HuH-7 (cell line): ENCODE results near the gene D2HGDH.
A peak's percentile ranks its signal among the peaks of the same experiment; 100 is the strongest.
"Not testable (repeated sequence)": the region's sequence is repeated elsewhere in the genome, so short reads cannot be mapped to it uniquely, and the experiment has no call there.

Experiments used
- DNase-seq: peaks from one replicate; pipeline ENCODE4 v3.0.0; 2011; ENCODE audit warnings: low spot score

The D2HGDH gene

DNA sequence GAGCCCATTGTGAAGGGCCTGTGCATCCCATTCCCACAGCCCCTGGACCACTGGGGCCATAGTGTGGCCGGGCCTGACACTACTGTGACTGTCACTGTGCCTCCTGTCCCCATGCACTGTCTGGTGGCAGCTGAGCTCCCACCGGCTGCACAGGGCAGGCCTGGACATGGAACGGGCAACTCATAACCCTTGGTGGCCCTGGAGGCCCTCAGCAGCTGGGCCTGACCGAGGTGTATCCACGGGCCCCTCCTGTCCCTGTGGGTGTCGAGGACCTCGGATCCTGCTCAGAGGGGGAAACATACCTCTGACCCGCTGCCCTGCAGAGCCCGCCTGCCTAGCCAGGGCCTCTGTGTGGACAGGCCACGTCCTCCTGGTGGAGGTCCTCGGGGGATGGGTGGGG is 34.4 kb downstream of the D2HGDH start:
- DNase-seq: peak; percentile 7

DNA sequence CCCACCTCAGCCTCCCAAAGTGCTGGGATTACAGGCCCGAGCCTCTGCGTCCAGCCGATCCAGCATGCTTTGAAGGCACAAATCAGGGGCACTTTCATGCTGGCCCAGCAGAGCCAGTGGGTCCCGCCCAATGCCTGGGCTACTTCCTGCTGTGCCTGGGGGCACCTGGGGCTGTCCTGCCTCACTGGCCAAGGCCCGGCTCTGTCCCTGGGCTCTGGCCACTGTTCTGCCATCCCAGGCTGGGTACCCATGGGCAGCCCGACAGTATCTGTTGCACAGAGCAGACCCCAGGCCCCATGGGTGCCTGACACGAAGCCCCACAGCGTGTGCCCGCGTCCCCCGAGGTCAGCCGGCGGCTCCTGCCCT is 35.4 kb downstream of the D2HGDH start:
- DNase-seq: peak; percentile 3

DNA sequence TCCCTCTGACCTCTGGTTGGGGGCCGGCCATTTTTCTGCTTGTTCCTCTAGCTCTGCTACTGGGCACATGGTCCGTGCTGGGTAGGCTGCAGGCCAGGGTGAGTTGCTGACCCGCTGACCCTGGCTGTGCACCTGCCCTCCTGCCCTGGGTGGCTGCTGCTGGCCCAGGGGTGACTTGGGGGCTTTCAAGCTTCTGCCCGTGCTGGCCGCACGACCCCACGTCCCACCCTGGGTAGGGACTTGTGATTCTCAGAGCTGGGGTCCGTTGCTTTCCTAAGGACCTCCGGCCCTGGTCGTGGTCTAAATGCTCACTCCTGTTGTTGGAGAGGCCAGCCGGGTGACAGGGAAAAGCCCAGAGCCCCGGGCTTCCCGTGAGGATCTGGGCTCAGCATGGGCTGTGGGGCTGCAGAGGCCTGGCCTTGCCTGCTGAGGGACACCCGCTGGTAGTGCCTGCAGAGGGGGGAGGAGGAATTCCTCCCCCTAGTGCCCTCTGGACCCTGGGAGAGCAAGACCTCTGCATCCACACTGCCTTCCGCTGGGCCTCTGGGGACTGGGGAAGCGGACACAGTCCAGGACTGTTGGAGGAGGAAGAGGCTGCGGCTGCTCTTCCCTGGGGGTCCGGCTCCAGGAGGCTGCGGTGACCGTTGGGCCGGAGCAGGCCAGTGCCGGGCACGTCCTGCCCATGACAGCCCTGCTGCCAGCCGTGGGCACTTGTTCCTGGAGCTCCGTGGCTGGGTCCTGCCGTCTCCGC is 35.9 kb downstream of the D2HGDH start:
- DNase-seq: peak; percentile 89

DNA sequence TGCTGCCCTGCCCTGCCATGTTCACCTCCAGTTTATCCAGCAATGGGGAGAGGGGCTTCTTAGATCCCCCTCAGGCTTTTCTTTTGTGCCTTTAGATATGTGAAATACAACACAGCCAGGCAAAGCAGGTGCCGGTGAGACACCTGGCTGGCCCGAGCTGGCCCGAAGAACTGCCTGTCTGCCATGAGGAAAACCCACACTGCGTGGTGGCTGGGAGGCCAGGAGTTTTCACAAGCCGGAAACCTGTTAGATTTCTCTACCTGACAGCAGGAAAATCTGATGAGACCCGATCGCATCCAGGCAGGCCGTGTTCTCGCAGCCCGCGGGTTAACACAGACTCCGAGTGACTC is 36.5 kb downstream of the D2HGDH start:
- no peak for DNase-seq

DNA sequence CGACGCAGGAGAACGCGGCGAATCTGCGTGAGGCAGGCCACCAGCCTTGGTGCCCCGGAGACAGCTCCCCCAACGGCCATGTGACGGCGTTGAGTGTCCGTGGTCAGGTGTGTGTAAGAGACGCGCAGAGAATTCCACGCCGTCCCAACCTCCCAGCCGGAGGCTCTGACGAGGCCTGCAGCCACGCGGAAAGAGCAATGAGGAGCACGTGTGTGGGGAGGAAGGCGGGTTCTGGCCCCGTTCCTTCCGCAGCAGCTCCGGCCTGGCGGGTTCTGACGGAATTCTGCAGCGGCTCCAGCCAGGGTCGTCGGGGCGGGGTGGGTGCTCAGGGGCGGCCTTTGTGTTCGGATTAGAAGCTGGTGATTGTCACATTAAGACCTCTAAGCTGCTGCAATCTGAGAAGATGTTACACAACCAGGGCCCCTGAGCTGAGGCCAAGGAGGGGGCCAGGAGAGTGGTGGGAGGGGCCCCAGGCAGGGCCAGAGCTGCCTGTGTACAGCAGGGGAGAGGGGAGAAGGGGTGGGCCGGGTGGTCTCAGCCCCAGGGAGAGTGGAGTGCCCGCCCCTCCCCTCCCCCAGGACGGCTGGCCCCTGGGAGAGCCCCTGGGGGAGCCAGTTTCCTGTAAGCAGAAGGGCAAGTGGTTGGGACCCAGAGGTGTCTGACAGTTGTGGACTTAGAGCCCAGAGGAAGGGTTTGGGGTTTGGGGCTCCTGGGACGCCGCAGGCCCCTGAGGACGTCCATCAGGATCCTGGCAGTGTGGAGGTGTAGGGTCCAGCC is 37.0 kb downstream of the D2HGDH start:
- peak; percentile 74 for DNase-seq

DNA sequence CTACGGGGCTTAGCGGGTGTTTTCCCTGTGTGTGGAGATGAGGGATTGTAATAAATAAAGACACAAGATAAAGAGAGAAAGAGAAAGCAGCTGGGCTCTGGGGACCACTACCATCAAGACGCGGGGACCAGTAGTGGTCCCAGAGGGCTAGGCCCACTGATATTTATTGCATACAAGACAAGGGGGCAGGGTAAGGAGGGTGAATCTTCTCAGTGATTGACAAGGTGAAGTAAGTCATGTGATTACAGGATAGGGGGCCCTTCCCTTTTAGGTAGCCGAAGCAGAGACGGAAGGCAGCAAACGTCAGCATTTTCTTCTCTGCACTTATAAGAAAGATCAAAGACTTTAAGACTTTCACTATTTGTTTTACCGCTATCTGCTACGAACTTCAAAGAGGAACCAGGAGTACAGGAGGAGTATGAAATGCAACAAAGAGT is 37.7 kb downstream of the D2HGDH start:
- no peak for DNase-seq

DNA sequence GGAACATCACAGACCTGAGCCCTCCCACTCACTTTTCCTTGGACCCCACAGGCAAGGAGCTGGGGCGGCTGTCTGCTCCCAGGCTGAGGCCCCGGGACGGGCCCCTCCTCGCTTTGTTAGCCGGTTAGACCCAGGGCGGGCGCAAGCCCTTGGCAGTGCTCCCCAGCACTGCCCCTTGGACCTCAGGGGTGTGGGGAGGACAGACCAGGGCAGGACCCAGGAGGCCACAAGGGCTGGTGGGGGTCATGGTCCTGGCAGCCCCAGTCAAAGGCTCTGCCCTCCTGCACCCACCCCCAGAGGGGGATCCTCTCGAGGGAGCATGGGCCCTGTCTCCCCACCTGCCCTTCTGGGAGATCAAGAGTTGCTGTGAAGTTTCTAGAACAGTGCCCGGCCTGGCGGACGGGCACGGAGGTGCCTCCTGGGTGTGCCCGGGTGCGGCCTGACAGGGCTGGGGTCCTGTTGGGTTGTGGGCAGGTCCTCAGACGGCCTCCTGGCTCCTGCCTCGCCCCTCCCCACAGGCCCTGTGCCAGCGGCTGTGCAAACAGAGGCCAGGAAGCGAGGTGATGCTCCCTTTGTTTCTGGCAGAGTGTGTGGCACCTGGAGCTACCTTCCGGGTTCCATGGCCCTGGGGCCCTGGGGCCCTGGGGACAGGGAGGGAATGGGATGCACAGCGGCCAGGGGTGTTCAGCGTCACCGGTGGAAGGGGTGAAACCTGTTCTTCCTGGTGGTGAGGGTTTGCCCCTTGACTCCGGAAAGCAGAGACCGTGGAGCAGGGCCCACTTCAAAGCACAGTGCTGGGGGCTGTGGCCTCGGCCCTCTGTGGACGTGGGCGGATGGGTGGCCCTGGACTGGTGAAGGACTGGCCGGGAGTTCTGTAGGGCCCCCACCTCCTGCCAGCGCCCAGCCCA is 39.3 kb downstream of the D2HGDH start:
- no peak for DNase-seq

DNA sequence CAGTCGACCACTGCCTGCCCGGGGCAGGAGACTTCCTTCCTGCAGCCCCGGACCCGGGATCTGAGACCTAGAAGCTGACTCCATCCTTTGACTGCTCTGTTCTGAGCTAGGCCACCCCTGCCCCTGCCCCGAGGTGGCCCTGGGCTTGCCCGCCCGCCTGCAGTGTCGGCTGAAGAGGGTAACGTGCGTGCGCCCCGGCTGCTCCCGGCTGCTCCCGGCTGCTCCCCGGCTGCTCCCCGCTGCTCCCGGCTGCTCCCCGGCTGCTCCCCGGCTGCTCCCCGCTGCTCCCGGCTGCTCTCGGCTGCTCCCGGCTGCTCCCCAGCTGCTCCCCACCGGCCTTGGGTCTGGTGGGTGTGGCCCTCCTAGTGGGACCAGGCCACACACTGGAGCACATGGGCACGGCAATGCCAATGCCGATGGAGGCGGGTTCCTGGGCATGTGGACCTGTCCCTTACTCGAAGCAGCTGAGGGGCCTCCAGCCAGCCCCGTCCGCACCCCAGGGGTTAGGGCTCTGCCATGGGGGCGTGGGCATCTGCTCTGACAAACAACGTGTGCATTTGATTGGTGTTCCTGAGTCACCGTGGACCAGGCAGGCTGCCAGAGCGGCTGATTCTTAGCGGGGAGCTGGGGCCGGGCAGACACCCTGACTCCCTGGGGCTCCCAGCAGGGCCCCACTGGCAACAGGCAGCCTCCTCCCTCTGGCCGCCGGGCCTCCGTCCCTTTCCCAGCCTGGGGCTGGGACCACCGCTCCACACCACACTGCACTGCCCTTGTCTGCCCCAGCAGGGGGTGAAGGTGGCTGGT is 40.2 kb downstream of the D2HGDH start:
- DNase-seq: no peak

DNA sequence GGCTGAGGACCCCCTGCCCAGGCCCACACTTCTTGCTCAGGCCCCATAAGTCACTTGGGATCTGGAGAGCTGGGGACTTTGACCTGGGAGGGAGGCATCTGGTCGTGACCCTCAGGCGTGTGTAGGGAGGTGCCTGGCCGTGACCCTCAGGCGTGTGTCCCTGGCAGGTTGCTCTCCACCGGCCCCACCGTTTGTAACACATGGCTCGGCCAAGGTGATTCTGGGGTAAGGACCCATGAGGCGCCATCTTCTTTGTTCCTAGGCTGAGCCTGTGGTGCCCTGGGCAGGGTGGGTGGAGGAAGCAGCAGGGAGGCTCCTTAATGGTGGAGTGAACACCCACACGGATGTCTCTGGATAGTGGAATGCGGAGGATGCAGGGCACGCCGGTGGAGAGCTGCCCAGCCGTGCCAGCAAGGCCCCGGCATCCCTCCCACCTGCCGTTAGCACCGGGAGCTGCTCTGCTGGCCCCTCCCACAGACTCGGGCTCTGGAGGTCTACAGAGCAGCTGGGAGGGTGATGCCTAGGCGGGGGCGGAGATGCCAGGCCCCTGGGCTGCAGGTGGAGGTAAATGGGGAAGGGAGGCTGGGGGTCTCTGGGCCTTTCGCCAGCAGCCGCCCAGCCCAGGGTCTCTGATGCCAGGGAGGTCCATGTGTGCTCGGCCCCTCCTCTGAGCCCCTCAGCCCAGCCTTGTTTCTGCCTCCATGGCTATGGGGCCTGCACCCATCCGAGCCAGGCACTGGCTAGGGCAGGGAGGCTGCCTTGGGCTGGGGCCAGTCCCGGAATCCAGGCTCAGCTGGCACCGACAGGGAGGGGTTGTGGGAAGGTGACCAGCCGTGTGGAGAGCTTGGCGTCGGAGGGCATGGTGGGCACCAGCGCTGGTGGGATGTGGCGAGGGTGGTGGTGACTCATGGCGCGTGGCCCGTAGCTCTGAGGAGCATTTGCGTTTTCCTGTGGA is 41.1 kb downstream of the D2HGDH start:
- no peak for DNase-seq

DNA sequence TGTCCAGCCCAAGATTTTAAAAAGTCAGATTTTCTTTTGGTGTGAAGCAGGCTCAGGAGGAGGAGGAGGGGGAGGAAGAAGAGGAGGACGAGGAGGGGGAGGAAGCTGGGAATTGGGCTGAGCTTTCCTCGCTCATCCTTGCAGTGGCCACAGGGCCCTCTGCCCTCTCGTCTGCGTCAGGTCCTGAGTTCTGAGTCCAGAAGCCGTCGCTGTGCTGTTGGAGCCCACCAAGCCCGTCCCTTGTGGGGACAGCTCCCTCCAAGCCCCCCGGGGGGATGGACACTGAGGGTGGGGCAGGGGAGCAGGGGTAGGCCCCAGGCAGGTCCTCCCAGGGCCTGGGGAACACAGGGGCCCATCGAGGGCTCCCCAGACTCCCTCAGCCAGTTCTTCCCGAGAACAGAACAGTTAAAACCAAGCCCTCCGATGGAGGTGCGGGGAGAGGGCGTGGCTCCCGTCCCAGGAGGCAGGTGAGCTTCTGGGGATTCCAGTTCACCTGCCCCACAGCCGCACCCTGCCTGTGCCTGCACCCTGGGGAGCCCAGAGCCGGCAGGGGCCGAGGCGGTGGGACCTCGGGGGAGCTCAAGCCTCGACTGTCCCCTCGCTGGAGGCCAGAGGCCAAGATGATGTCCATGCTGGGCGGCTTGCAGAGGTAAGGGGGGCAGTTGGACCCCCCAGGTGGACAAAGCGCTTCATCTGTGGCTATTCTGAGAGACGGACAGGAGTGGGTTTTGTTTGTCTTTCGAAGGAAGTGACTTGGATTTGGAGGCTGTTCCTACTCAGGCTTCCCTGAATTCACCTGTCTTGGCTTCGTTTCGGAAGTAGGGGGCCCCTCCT is 42.1 kb downstream of the D2HGDH start, which contains the start of gene GAL3ST2:
GAL3ST2 (plus strand) TSS at position 487 of the 834 bp plus-strand sequence; CDS start at position 621, 134 bp downstream.
- DNase-seq: no peak

DNA sequence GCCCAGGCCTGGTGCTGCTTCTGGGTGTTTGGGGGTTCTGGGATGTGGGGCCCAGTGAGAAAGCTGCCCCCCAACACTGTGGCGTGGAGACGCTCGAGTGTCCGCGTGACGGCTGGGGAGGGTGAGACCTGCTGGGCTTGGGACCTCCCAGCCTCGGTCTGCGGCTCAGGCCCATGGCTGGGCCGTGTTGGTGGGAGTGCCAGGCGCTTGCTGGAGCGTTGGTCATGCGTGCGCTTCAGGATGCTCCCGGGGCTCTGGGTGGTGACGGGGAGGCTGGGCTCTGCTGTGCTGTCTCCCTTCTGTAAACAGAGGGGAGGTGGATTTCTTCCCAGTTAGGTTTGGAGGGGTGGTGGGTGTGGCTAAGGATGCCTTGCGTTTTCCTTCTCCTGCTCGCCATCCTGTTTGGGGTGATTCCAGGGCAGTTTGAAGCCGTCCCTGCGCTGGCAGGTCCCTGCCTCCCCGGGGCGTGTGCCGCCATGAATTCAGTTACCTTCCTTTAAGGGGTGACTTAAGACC is 42.8 kb downstream of the D2HGDH start:
- no peak for DNase-seq

DNA sequence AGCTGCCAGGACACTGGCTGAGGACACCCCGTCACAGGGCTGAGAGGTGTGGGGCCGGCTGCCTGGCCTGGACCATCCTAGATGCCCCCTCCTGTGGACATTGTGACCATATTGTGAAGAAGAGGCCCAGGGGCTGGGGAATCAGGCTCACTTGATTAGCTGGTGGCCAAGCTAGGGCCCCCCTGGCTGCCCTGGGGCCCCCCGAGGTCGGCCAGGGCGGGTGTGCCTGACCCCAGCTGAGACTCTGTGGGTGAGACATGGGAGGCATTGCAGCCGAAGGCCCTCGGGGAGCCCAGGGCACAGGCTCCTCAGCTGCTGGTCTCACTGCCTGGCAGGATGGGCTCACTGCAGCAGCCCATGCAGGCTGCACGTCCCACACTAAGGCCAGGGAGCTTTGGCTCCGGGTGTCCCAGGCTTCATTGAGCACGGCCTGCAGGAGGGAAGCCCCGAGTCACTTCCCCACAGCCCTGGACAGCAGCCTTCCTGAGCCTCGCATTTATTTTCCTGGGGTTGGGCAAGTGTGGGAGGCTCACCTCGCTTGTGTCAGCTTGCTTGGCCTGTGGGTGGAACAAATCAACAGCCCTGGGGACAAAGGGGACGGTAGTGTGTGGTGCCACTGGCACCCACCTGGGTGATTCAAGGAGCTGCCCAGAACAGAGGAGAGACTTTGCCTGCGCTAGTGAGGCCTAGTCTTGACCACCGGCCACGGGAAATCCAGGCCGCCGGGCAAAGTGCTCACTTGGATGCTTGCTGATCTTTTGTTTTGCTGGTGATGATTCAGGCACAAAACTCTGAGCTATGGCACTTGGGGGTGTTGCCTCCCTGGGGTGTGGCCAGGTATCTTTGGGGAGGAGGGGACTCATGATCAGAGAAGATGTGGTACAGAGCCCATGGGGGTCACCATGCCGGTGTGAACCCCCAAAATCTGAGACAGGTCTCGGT is 43.5 kb downstream of the D2HGDH start:
- no peak for DNase-seq

DNA sequence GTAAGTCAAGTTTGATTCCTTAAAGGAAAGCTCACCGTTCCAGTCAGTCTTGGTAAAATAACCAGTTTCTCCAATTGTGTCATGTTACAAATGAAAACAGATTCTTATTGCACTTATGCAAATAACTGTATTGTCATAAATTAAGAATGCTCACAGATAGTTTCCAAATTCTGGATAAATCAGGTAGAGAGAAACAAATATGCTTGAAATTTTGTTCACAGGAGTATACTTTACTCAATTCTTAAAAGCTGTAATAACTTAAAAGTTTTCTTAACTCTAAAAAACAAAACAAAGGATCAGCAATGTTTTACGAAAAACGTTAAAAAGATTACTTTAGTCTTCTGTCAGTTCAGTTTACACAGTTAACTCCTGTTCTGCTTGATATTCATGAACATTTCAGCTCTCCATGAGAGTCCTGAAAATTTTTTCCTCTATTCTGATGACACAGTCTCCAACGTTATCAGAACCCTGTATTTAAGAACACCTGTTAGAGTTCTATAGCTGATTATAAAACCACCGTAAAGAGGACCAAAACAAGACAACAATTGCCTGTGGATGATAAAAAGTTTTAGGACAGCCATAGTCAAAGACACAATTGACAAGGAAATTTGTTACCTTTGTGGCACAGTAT is 46.6 kb downstream of the D2HGDH start:
- no peak for DNase-seq

DNA sequence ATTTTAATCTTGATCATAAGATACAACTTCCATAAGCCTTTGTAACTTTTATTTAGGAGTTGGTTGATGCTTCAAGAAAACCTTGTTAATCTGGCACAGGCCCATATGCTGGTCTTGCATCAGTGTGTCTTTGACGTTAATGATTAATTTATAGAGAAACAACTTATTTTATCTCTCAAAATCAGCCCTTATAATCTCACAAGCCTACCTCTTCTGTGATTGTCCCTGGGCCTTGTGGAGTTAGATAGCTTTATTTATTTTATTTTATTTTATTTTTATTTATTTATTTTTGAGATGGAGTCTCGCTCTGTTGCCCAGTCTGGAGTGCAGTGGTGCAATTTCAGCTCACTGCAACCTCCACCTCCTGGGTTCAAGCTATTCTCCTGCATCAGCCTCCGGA is 47.6 kb downstream of the D2HGDH start:
- DNase-seq: not testable (repeated sequence)

DNA sequence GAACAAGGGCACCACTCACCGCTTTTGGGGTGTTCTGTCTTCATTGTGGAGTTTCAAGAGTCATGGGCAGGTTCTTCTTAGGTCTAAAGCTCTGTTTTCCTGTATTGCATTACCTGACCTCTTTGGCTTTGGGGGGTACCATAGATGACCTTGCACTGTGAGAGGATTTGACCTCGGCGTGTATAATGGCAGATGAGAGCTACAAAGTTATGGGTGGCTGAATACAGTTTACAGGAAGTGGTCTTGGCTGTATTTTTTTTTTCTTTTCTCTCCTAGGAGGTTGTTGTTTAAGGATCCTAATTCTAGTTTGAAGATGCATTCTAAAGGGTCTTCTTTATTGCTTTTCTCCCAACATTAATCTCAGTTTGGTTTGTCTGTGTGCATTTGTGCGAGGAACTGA is 53.7 kb downstream of the D2HGDH start:
- DNase-seq: no peak

DNA sequence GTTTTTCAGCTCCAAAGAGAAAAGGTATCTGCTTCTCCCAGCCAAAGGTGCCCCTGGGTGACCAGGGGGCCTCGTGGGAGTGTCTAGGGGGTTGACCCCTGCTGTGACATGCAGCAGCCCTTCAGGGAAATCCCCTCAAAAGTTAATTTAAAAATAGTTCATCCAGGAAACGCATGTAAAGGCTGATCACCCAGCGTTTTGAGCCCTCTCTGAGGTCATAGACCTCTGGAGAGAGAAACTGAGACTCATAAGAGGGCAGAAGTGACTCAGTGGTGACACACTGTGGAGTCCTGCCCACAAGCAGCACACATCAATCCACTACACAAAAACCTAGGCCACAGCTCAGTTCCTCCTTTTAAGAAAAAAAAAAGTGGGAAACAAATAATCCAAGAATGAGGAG is 54.1 kb downstream of the D2HGDH start:
- DNase-seq: no peak

DNA sequence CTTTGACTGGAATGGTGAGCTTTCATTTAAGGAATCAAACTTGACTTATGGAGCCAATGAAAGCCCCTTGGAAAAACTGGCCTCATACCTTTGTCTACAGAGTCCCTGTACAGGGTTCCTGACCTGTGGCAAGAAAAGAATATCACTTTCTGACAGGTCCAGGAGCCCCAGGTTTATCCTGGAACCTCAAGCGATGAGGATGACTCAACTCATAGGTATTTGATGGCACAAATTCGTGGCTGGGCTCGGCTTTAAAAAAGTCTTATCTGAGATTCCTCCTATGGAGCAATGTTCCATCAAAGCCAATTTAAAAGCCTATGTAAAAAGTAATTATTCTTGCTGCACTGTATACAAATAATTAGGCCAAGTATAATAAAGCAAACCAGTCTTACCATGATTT is 57.0 kb downstream of the D2HGDH start:
- DNase-seq: not testable (repeated sequence)

DNA sequence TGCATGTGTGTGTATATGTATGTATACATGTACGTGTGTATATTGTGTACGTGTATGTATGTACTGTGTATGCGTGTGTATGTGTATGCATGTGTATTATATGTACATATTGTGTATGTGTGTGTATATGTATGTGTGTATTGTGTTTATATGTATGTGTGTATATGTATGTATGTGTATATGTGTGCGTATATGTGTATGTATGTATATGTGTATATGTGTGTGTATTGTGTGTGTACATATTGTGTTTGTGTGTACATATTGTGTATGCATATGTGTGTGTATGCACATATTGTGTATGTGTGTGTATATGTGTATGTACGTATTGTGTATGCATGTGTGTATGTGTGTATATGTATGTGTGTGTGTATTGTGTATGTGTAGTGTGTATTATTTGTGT is 59.0 kb downstream of the D2HGDH start:
- DNase-seq: no peak
